GM21390 (cell line): Measurements from ENCODE around the gene GGNBP2.
"Not testable (repeated sequence)": the region's sequence is repeated elsewhere in the genome, so short reads cannot be mapped to it uniquely, and the experiment has no call there.

Experiments used
- ATAC-seq: cut with Tn5 transposase; IDR thresholded peaks from one replicate; pipeline ENCODE4 v1.9.1; 2021; ENCODE audit not compliant: unreplicated experiment

GGNBP2 gene, protein sequence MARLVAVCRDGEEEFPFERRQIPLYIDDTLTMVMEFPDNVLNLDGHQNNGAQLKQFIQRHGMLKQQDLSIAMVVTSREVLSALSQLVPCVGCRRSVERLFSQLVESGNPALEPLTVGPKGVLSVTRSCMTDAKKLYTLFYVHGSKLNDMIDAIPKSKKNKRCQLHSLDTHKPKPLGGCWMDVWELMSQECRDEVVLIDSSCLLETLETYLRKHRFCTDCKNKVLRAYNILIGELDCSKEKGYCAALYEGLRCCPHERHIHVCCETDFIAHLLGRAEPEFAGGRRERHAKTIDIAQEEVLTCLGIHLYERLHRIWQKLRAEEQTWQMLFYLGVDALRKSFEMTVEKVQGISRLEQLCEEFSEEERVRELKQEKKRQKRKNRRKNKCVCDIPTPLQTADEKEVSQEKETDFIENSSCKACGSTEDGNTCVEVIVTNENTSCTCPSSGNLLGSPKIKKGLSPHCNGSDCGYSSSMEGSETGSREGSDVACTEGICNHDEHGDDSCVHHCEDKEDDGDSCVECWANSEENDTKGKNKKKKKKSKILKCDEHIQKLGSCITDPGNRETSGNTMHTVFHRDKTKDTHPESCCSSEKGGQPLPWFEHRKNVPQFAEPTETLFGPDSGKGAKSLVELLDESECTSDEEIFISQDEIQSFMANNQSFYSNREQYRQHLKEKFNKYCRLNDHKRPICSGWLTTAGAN

DNA sequence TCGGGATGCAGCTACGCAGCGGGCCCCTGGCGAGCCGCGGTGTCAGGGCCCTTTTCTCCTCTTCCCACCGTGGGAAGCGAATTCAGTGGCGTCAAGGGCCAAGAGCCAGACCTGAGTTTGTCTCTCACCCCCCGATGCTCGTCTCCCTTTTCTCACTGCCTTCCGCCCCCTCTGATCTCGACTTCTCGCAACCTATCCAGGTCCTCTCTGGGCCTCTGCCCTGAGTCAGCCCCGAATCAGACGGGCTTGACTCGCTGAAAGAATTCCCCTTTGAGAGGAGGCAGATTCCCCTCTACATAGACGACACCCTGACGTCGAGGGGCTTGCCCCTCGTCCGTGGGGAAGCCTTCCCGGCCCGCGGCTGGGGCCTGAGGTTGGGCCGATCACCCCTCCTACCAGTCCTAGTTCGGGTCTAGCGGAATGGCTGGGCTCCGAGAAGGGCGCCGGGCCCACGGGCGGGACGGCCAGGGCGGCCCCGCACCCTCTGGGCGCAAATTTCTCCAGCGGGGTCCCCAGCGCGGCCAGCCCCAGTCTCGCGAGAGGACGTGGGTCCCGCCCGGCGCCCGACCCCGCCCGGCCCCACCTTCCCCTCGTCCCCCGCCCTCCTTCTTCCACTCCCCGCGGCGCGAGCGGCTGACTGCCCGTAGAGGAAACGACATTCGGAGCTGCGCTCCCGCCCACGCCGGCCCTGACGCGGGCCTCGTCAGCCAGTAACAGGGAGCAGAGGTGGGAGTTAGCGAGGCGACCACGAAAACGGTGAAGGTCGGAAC is at the start of gene GGNBP2:
TSS of gene GGNBP2 (plus strand) at position 613 of the 770 bp plus-strand sequence. CDS start 806 bp downstream, outside the sequence.
- ATAC-seq = peak; percentile 53

DNA sequence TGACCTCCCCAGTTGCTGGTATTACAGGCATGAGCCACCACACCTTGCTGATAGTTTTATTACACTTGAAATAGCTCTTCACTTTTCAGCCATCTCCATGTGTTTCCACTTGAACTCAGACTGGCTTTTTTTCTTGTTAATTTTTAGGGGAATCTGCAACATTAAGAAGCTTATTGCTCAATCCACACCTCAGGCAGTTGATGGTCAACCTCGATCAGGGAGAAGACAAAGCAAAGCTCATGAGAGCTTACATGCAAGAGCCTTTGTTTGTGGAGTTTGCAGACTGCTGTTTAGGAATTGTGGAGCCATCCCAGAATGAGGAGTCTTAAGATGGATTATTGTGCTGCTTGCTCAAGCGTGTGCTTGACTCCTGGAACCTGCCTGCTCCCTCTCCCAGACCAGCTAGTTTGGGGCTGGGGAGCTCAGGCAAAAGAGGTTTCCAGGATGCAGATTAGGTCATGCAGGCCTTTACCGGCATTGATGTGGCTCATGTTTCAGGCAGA is 49.6 kb upstream of the GGNBP2 start:
- no peak for ATAC-seq

DNA sequence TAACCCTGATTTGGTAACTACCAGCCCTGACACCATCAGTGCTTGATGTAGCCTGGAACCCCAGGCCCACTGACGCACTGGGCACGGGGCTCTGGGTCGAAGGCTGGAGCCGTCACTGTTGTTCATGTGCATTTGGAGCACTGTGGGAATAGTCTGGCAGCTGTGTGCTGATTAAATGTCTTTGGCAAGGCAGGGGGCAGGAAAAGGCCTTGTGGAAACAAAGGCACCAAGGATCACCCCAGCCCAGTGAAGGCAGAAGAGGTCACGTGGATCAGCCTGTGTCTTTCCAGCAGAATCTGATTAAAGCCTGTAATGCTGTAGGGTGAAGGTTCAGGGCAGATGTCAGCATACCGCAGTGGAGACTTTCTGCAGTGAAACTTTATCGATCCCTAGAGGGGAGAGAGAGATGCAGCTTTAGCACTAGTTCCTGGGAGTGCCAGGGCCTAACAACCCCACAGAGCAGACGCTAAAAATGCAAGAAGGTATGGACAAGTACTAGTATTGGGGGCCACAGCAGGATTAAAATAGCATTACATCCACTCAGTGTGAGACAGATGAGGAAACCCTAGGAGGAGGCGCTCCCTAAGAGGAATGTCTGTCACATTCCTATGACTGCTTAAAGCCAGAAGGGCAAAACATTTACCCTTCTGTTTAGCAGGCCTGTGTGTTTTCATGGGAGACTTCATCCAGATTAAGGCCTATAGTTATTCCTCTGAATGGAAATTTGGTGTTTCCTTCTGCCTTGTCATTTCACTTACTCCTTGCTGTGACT is 48.5 kb upstream of the GGNBP2 start:
- ATAC-seq = no peak

DNA sequence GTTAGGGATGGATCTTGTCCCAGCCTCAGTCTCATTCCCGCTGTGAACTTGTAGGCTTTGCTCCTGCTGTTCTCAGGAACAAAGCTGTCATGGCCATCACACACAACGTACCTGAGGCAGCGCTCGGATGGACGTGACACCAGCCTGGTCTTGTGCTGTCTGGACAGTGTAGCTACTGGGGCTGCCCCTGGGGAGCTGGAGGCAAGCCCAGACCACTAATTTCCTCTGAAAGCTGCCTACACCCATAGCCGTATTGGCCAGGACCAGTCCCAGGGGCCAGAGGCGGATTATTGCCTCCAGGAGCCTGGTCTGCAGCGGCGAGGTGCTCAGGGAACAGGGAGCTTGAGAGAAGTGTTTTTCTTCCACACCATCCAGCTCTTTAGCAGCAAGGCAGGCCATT is 46.6 kb upstream of the GGNBP2 start:
- no peak for ATAC-seq

DNA sequence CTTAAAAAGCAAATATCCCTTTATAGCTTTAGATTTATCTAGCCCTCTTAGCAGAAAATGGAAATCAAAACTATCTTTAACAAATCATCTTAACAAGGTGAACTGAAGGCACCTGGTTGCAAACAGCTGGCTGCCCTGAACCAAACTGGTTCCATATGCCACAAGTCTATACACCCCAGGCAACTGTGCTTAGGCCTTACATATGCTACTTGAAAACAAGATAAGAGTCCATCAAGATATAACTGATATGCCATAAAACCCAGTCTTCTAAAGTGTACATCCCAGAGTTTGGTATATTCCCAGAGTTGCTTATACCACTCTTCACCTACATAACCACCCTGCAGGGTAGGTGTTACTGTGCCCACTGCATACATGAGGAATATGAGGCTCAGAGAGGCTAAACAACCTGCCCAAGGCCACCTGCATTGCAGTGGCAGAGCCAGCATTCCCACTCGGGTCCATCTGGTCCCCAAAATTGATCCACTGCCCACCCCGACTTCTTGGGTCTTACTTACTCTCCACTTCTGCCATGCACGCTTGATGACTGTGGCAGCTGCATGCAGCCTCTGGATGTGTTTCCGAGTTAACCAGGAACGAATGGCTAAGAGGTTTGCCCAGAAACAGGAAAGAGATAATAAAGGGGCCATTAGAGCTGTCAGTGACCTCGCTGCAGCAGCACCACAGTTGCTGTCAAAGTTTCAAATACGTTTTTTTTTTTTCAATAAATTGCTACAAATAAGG is 46.0 kb upstream of the GGNBP2 start:
- no peak for ATAC-seq

DNA sequence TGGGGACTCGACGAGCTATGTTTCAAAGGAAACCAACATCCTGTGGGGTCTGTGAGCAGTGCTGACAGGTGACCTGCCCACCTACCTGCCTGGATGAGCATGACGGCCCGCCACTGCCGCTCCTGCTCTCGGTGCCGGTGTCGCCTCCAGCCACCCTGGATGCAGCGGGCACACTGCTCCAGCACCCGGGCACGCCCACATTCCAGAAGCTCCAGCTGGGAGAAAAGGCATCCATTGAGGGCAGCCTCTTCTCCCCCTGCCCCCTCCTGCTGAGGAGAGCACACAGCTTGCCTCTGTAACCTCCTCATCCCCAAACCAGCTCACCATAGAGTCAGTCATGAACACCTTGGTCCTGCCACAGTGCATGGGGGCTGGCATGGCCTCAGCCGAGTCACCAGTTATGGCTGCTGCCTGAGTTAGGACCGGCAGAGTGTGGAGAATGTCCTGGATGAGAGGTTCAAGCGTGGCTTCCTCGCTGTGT is 43.9 kb upstream of the GGNBP2 start:
- no peak for ATAC-seq

DNA sequence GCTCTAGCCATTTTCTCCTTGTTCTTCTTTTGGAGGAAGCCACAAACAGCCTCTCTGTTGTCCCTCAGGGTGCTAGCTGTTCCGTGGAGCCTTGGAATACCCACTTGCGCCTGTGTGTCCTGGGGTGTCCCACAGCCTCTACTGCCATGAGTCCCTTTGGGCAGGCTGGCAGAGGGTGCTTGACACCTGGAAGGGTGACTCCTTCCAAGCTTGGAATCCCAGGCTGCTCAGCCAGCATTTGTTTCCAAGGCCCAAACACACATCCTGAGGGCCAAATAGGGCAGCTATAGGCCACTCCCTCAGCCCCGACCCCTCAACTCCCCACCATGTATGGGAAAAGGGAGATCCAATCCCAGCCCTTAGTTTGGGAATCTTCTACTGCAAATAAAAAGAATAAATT is 43.4 kb upstream of the GGNBP2 start:
- ATAC-seq = no peak

DNA sequence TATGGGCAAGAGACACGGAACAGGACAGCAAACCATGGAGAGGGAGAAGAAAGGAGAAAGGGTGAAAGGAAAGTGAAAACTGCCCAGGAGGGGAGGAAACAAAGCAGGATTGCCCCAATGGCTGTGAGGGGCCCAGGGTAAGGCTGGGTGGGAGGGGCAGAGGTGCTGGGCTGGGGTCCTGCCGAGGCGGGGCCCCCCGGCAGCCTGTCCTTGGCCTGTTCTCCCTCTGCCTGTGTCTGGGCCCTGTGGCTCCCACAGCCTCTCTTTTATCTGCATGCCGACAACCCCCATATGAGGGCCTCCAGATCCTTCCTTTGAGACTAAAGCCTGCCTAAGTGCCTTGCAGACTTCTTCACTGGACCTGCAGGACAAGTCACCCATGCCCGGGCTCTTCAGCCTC is 42.8 kb upstream of the GGNBP2 start:
- ATAC-seq = no peak

DNA sequence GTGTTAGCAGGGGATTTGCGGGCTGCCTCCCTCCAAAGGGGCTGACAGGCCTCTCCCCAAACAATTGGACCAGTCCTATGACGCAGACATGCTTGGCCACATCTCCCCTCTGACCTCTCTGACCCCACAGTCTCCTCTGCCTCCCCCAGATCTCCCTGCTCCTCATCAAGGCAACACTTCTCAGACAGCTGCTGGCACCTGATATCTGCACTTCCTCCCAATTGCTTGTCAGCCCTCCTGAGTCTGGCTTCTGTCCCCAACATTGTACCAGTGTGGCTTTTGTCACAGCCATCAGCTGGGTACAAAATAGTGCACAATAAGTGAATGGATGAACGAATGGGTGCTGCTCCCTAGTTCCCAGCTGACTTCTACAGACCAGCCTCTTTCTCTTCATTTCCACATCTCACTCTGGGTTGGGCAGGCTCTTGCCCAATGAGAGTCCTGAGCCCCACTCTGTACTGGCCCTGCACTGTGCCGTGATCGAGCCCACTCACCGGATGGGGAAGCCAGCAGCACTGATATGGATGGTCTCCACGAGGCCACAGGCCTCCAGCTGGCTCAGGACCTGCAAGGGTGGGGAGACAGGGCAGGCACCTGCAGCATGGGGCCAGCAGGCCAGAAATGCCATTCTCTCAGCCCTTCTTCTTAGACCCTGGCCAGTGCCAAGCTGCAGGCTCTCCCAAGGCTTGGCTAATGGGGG is 41.1 kb upstream of the GGNBP2 start:
- ATAC-seq = no peak

DNA sequence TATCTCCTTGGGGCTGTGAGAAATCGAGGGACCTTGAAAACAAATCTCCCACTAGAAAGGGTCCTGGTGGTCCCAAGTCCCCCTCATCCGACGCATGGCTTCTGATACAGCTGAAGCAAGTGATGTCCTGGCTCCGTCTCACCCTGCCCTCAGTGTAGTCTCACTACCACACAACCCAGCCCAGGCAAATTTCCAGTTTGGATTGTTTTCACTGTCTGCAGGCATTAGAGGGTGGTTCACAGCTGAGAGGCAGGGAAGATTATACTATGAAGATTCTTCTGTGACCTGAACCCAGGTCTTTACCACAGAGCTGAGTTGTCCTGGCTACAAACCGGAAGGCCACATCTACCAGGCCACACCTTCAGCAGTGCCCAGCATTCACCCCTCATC is 40.6 kb upstream of the GGNBP2 start:
- no peak for ATAC-seq

DNA sequence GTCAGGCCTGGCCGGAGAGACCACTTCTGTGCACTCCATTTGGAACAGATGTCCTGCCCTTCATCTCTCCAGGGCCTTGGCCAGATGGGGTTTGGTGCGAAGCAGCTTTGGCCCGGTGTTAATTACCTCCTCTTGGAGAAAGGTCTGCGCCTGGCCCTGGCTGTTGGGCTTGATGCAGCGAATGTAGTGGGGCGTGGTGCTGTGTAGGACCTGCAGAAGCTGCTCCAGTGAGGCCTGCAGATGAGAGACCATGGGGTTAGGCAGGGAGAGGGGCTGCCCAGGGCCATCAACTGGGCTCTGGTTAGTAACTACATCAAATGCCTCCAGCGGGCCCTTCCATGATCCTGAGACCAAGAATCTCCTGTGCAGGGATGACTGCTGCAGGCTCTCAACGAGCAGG is 39.5 kb upstream of the GGNBP2 start:
- ATAC-seq = no peak

DNA sequence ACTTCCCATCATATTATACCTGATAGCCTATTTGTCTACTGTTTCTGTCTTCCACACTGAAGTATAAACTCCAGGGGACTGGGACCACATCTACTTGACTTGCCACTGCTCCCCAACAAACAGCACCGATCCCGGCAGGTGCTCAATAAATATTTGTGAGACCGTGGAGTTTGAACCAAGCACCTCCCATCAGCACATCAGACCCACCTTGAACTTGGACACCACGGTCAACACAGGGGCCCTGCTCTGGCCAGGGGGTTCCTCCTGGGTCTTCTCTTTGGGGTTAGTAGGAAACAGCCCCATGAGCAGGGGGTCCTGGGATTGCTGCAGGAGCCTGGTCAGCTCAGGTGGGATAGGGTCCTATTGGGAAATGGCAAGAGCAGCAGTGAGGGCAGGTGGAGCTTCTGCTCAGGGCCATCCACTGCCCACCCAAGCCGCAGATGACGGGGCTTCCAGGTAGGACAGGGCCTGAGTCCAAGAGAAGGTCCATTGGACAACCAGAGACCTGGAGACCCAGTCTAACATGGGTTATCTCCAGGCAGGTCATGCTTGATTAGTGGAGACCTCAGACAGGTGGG is 38.4 kb upstream of the GGNBP2 start:
- no peak for ATAC-seq

DNA sequence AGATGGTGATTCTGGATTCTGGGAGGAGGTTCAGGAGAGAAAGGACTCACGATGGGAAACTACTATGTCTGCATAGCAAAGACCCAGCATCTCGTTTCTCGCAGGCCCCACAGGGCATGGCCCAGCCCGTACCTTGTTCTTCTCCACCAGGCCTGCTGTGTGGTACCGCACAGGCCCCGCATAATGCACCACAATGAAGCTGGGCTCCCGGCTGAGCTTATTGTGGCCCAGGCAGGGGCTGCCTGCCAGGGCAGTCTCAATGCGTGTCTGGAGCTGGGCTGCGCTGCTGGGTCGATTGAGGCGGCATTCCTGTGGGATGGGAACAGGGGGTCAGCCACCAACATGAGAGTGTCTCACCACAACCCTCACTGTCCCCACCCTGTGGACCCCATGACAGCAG is 37.9 kb upstream of the GGNBP2 start:
- no peak for ATAC-seq

DNA sequence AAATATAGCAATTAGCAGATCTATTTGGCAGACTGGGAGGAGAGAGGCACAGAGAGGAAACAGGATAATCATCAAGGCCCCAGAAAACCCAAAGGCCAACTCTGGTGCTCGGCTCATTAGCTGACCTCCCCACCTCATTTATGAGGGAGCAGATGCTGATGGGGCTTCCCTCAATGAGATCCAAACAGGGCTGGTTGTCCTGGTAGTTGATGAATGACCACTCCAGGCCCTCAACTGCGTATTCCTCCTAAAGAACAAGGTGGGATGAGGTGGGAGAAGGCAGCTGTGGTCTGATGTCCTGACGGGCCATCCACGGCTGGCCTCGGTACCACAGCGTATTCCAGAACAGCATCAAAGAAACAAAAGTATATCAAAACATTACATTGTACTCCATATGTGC is 37.5 kb upstream of the GGNBP2 start:
- no peak for ATAC-seq

DNA sequence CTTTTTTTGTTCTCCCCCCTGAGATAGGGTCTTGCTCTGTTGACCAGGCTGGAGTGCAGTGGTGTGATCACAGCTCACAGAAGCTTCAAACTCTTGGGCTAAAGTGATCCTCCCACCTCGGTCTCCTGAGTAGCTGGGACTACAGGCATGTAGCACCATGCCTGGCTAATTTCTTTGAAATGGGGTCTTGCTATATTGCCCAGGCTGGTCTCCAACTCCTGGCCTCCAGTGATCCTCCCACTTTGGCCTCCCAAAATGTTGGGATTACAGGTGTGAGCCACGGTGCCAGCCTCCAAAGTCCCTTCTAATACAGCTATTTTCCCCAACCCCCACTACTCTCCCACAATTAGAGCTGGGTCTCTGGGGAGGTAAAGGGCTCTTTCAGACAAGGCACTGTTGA is 36.3 kb upstream of the GGNBP2 start:
- ATAC-seq = not testable (repeated sequence)

DNA sequence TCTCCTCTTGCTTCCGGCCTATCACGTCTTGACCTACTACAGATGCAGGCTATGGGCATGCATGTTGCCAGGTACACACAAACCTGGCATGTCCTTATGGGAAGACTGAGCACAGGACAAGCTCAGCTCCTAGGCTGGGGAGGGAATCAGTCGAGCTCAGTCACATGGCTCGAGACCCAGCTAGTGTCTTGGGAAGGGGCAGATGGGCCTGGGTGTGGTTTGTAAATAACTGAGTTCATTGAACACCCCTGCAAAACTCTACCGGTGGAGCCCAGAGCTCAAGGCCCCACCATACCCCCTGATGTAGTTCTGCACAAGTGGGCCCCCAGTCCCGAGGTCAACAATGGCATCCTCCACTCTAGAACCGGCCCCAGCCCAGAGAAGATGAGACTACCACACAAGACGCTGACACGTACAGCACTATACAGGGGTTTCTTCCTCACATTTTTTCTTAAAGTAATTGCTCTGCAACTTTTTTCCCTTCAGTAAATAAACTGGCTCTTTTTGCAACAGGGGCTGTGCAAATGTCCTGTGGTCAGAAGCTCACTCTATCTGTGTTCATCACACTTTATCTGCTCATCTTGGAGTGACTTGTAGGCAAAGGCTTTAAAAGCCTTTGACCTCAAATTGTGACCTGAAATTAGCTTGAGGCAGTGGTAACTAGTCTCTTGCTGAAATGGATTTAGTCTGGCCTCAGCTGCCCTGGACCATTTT is 35.3 kb upstream of the GGNBP2 start:
- ATAC-seq = no peak

DNA sequence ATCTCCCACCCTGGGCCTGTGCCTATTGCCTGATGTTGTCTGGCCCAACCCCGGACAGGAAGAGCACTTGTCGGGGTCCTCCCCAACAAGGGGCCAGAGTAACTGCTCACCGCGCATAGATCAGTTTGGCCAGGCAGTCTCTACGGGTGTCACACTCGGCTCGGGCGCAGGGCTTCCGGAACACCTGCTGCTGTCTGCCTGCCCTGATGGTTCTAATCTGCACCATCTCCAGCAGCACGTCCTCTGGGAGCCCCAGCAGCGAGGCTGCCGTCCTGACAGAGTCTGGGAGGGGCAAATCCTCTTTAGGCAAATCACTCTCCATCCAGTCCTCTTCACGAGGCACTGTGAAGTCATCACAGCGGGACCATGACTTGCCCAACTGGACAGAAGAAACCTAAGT is 34.1 kb upstream of the GGNBP2 start:
- ATAC-seq = no peak

DNA sequence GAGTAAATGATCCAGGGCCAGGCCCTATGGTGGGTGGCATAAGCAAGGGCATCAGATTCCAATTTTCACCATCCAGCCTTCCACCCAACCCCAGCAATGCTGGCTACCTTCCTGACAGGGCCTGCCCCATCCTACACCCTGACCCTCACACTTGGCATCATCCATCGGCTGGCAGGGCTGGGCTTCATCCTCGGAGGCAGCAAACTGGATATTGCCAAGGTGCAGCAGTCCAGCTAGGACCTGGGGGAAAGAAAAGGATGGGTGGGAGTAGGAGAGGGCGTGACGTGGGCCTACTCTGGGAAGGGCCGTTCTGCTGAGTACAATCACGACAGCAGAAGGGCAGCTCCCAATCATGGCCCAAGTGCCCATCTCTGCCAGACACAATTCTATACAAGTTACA is 33.5 kb upstream of the GGNBP2 start:
- no peak for ATAC-seq
